ENCODE data around the gene DAPK2. TPM values are rescaled to one million over a fixed set of nuclear protein-coding genes. Genes with fewer than 3 reads are reported as not detected.

Gene DAPK2
- total and polyA plus RNA-seq, 2 donors (not counting 1 experiment from before 2014, with no cell fraction given): 8.3 to 31.9 TPM

DNA sequence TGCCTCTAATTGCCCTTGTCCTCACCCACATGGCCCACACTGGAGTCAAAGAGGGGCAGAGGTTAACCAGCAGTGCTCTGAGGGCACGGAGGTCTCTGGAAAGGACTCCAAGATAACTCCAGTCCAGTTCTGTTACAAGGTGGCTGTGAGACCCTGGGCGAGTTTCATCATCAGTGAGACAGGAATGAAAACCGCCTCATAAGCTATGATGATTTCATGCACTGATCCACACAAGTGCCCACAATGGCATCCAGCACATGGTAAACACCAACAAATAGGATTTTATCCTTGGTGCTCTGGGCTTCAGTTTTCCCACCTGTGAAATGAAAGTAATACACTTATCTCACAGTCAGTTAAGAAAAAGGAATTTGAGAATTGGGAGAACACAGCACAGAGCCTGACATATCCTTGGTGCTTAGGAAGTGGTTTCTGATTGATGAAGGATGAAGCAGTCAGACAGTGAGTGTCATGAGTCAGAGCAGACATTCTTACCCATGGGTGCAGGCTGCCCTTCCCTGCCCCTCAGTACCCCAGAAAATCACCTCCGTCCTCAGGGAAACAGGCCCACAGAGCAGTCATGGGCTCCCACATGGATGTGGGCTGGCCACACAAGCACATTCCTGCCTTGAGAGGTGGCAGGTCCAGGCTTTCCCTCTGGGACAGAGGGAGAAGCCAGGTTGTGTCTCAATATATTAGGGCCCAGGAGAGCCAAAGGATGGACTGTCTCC is 48.4 kb downstream of the DAPK2 start:
- no peak for DNase-seq

More for the DNA sequence above, 48.4 kb downstream of the DAPK2 start:
- H3K4me1 ChIP-seq (ENCODE audit: control insufficient read depth in 2 of 2, insufficient read depth in 2 of 2, low read length in 2 of 2): peaks cover 6 to 20% of the 10 kb centered on the region in 2 donors
- H3K27ac ChIP-seq (ENCODE audit: low read length in 2 of 2): no peak overlapping the region
- ChIA-PET POLR2A (no interaction called here), CTCF (interaction anchor here (1.4 to 1.7 kb wide), 2 partner anchors 11 to 13 kb away, joined by 4 to 5 read pairs; no protein-coding TSS in a partner anchor)
- H3K9ac ChIP-seq (ENCODE audit: low read length): no peak overlapping the region
- TF ChIP-seq CTCF (IDR thresholded peaks at IDR 0.05) (no peak), EZH2 (IDR thresholded peaks at IDR 0.05; ENCODE audit: borderline replicate concordance, insufficient read depth, low read depth, low read length, poor library complexity, severe bottlenecking) (no peak)
- H3K4me1 Mint-ChIP-seq: peaks cover 33% of the 10 kb centered on the region
- no peak overlapping the region for H3K4me3 Mint-ChIP-seq
- H3K27me3 Mint-ChIP-seq: no peaks in the 10 kb centered on the region
- 88% methylated on average over 3 of the region's 4 CpGs for WGBS (ENCODE audit: insufficient coverage)
- H3K4me2 ChIP-seq (replicated peaks; ENCODE audit: low read depth, low read length, poor library complexity, severe bottlenecking): no peak overlapping the region
- H3K79me2 ChIP-seq (ENCODE audit: control insufficient read depth, insufficient read depth, low read length): no peaks in the 10 kb centered on the region
- no peaks in the 10 kb centered on the region for H3K36me3 ChIP-seq (replicated peaks in 1 of 2; ENCODE audit: control extremely low read depth in 1 of 2, control insufficient read depth in 1 of 2, extremely low read depth in 1 of 2, insufficient read depth in 2 of 2, low read length in 1 of 2)
- no peak overlapping the region for H3K27ac Mint-ChIP-seq
- no peak overlapping the region for H3K4me3 ChIP-seq (ENCODE audit: control extremely low read depth in 1 of 5, extremely low read depth in 1 of 5, insufficient read depth in 1 of 5, low read depth in 2 of 5, low read length in 4 of 5)
- no peaks in the 10 kb centered on the region for H4K20me1 ChIP-seq (ENCODE audit: control insufficient read depth, insufficient read depth, low read length, poor library complexity, severe bottlenecking)
- no peaks in the 10 kb centered on the region for H3K9me3 ChIP-seq (ENCODE audit: control extremely low read depth in 1 of 3, control insufficient read depth in 2 of 3, insufficient read depth in 1 of 3, low read length in 2 of 3)
- intact Hi-C loops (cut with micrococcal nuclease): no loop called here
- H3K9me3 Mint-ChIP-seq (ENCODE audit: insufficient read depth): no peaks in the 10 kb centered on the region
- H2AFZ ChIP-seq (ENCODE audit: insufficient read depth, low read depth, low read length, poor library complexity, severe bottlenecking): no peak overlapping the region
- peaks cover 0 to 7% (median 3%) of the 10 kb centered on the region in 4 experiments for H3K27me3 ChIP-seq (replicated peaks in 1 of 4; ENCODE audit: control extremely low read depth in 1 of 4, control insufficient read depth in 3 of 4, insufficient read depth in 4 of 4, low read length in 3 of 4)
- ATAC-seq (ENCODE audit: low read depth): no peak

Measured in B cell (primary cell).